Colonic mucosa (tissue), 4 donors: ENCODE data around the gene ZNFX1. TPM values are rescaled to one million over a fixed set of nuclear protein-coding genes. Genes with fewer than 3 reads are reported as not detected.
"Not testable (repeated sequence)": the region's sequence is repeated elsewhere in the genome, so short reads cannot be mapped to it uniquely, and the experiment has no call there.

ENCODE experiments used
- DNase-seq: peaks from one replicate; pipeline ENCODE4 v3.0.0-alpha.2; 2020
- H3K27ac ChIP-seq: fragments of 200-600 bp; one replicate; pipeline ENCODE4 v1.8.0; 2021
- H3K27me3 ChIP-seq: fragments of 200-600 bp; one replicate; pipeline ENCODE4 v1.8.0; 2021
- H3K36me3 ChIP-seq: fragments of 200-600 bp; one replicate; pipeline ENCODE4 v1.8.0; 2021
- H3K4me1 ChIP-seq: fragments of 200-600 bp; one replicate; pipeline ENCODE4 v1.8.0; 2021; ENCODE audit warnings: mild to moderate bottlenecking
- H3K4me3 ChIP-seq: fragments of 200-600 bp; one replicate; pipeline ENCODE4 v1.8.0; 2021
- H3K9ac ChIP-seq, 2 donors: one replicate each; pipeline ENCODE4 v1.7.0; 2013; ENCODE audit warnings: control low read depth in 2 of 2, low read depth in 2 of 2, low read length in 2 of 2
- H3K9me3 ChIP-seq: fragments of 200-600 bp; one replicate; pipeline ENCODE4 v1.8.0; 2021
- intact Hi-C: fragments of 100-400 bp; cut with DNase I; formaldehyde crosslinking; loops from one replicate; pipeline ENCODE4 v1.14.1; 2022
- total RNA-seq, 2 donors: library from RNA; stranded (reverse); fragmentation: NEBNext Ultra II Directional in 1 of 2; extraction: Animal tissue kit (Norgen Biotek cat#: 25700) in 1 of 2; gene quantifications; one replicate each; pipeline ENCODE4 v1.2.1, GENCODE V29; 2021
- TF ChIP-seq, protein P1 (sequence below): fragments of 200-600 bp; IDR thresholded peaks from one replicate; pipeline ENCODE4 v1.8.0; 2022; ENCODE audit warnings: antibody characterized with exemption, mild to moderate bottlenecking
- donor health status: healthy.
- donor health status: DM: no; HTN: no; CAD: no.
- donor health status: DM: no; HTN: no; CAD: no.

ZNFX1 gene
- total RNA-seq, 2 donors from 2014 or later, result 22.7 to 26.7 TPM

- H3K4me1 ChIP-seq, result no peaks in the 10 kb centered on the region
- intact Hi-C loops, result no loop called here
- no peak for DNase-seq
- no peaks in the 10 kb centered on the region for H3K9me3 ChIP-seq
- H3K27ac ChIP-seq, result no peak overlapping the region
- TF ChIP-seq, protein P1, sequence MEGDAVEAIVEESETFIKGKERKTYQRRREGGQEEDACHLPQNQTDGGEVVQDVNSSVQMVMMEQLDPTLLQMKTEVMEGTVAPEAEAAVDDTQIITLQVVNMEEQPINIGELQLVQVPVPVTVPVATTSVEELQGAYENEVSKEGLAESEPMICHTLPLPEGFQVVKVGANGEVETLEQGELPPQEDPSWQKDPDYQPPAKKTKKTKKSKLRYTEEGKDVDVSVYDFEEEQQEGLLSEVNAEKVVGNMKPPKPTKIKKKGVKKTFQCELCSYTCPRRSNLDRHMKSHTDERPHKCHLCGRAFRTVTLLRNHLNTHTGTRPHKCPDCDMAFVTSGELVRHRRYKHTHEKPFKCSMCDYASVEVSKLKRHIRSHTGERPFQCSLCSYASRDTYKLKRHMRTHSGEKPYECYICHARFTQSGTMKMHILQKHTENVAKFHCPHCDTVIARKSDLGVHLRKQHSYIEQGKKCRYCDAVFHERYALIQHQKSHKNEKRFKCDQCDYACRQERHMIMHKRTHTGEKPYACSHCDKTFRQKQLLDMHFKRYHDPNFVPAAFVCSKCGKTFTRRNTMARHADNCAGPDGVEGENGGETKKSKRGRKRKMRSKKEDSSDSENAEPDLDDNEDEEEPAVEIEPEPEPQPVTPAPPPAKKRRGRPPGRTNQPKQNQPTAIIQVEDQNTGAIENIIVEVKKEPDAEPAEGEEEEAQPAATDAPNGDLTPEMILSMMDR, result no peak
- peaks cover 32% of the 10 kb centered on the region for H3K36me3 ChIP-seq
- H3K27me3 ChIP-seq, result no peaks in the 10 kb centered on the region
- no peak overlapping the region for H3K4me3 ChIP-seq
- H3K9ac ChIP-seq, result no peak overlapping the region
These were observed 52.0 kb downstream of the ZNFX1 start for GRCh38 chr20:49225896-49226295.

DNA sequence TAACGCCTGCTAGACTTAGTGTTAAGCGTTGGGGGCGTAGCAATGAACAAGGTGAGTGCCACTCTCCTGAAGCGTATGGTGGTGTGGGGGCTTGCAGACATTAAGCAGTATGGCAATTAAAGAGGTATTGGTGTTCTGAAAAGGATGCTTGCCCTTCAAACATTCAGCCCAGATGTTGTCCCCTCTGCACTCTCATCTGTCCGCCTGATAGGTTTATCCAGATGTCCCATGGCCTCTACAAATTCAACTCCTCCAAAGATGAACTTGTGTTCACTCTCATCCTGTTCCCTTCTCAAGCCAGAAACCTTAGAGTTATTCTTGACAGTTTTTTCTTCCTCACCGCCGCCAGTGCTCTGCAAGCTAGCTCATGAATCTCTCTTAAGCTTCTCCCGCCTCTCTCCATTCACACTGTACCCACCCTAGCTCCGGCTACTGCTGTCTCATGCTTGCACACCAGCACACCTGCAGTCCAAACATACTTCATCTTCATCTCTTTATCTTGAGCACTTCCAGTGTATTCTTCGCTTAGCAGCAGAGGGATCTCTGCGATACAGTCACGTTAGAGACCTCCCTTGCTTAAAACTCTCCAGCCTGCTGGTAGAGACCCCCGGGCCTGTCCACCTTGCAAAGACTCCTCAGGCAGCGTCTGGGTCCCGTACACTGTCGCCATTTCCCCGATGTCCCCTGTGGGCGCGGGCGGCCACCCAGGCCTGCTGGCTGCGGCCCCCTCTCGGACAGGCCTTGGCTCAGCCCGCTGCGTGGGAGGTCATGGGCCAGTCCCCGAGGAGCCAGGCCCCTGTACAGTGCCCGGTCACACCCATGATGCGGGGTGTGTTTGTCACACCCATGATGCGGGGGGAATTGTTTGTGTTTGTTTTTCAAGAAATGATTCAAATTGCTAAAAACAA, 57.7 kb downstream of the ZNFX1 start:
- Histone ChIP-seq H3K4me3 (peak overlapping the region; percentile 71), H3K9me3 (no peaks in the 10 kb centered on the region), H3K9ac (peak overlapping the region; percentile 85 to 94), H3K27ac (peak overlapping the region; percentile 81), H3K4me1 (peaks cover 5% of the 10 kb centered on the region), H3K36me3 (peaks cover 6% of the 10 kb centered on the region), H3K27me3 (no peaks in the 10 kb centered on the region)
- intact Hi-C loops, result no loop called here
- TF ChIP-seq, protein P1, result no peak
- no peak for DNase-seq

DNA sequence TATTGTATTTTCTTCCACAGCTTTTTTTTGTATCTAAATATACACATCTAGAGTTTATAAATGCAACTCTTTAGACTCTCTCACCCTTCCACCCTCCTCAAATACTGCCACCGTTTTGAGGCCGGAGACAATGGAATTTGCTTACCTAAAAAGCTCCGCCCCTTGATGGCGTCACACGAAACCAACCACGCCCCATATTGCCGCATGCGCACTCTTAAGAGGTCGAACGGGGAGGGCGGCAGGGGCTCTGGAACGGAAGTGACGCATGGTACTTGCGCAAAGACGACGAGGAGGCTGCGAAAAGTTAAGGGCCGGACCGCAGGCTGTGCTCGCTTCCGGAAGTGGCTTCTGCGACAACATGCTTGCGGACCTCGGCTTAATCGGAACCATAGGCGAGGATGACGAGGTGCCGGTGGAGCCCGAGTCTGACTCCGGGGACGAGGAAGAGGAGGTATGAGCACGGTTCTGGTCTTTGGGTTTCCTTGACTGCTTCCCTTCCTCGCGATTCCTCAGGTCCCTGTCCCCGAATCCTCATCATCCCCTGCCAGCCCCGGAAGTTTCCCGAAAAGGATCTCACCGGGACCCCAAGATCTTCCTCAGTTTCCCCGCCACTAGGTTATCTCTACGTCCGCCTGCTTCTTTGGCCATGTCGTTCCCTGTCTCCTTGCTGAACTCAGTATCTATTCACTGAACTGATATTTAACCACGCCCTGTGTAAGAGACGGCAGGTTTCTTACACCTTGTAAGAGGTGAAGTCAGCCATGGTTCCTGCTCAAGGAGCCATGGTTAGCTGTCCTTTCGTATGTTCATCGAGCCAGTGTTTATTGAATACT, 58.5 kb downstream of the ZNFX1 start, which contains the start of gene DDX27:
DDX27 (plus strand) TSS at position 326 of the 833 bp plus-strand sequence; CDS start at position 359, 33 bp downstream.
- Histone ChIP-seq H3K4me1 (peaks cover 5% of the 10 kb centered on the region), H3K9ac (peak within 1 kb of the TSS; percentile 85 to 94), H3K4me3 (peak within 1 kb of the TSS; percentile 71), H3K9me3 (no peaks in the 10 kb centered on the region), H3K36me3 (peaks cover 6% of the 10 kb centered on the region), H3K27ac (peak within 1 kb of the TSS; percentile 81), H3K27me3 (no peaks in the 10 kb centered on the region)
- TF ChIP-seq, protein P1, result no peak
- DNase-seq, result peak; percentile 99
- intact Hi-C loops, result no loop called here

- H3K27me3 ChIP-seq, H3K4me1 ChIP-seq, intact Hi-C loops, H3K9me3 ChIP-seq, H3K9ac ChIP-seq, H3K36me3 ChIP-seq: not testable (repeated sequence)
- peak; percentile 28 for DNase-seq
- H3K4me3 ChIP-seq, result peak overlapping the region; percentile 71
- peak overlapping the region; percentile 41 for H3K27ac ChIP-seq
These were observed 59.1 kb downstream of the ZNFX1 start for GRCh38 chr20:49218739-49219090.

DNA sequence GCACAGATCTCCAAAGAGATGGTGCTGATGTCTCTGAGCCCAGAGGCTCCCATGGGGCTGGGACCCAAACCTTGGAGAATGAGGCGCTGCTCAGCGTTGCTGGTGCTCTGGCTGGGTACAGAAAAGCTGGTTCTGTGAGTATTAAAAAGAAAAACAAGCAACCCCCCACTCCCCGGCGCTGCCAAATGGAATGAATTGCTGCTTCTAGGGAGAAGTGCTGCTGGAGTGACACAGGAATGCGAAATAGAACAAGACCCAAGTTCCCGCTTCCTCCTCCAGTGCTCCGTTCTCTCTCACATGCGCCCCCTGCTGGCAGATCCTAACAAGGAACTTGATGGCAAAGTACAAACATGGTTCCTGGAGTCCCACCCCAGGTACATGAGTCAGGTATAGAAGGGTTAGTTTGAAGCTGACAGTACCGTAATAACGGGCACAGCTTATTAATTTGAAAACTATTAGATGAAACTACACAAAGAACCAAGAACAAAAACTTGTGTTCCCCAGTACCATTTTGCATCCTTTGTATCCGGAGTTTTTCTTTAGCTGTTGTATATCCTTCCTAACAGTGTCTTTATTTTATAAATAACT, 60.8 kb downstream of the ZNFX1 start:
- intact Hi-C loops, result loop anchor here (2.0 kb wide), 1 partner anchor 84 kb away; no protein-coding TSS in a partner anchor
- no peaks in the 10 kb centered on the region for H3K36me3 ChIP-seq
- TF ChIP-seq, protein P1, result peak; percentile 87
- H3K9me3 ChIP-seq, result no peaks in the 10 kb centered on the region
- peaks cover 5% of the 10 kb centered on the region for H3K4me1 ChIP-seq
- H3K27ac ChIP-seq, result no peak overlapping the region
- no peak overlapping the region for H3K4me3 ChIP-seq
- H3K27me3 ChIP-seq, result no peaks in the 10 kb centered on the region
- DNase-seq, result peak; percentile 99
- no peak overlapping the region for H3K9ac ChIP-seq
